HFFc6 (cell line): ENCODE results near the gene CRTC2. TPM values are rescaled to one million over a fixed set of nuclear protein-coding genes. Genes with fewer than 3 reads are reported as not detected.
"Not testable (repeated sequence)": the region's sequence is repeated elsewhere in the genome, so short reads cannot be mapped to it uniquely, and the experiment has no call there.

Experiments
- DNase-seq: peaks from one replicate; pipeline ENCODE4 v3.0.0-alpha.2; 2018
- H3K27ac Mint-ChIP-seq: 2 replicates; pipeline ENCODE4 v1.8.0; 2020; ENCODE audit warnings: mild to moderate bottlenecking, mixed read lengths
- H3K27me3 Mint-ChIP-seq: 2 replicates; pipeline ENCODE4 v1.8.0; 2021; ENCODE audit warnings: mild to moderate bottlenecking, moderate library complexity, mixed read lengths; ENCODE audit not compliant: insufficient read depth
- H3K36me3 Mint-ChIP-seq: 2 replicates; pipeline ENCODE4 v1.8.0; 2021; ENCODE audit warnings: low read depth, mixed read lengths
- H3K4me1 Mint-ChIP-seq: 2 replicates; pipeline ENCODE4 v1.8.0; 2020; ENCODE audit warnings: low read depth, mixed read lengths
- H3K4me3 Mint-ChIP-seq: 2 replicates; pipeline ENCODE4 v1.8.0; 2020; ENCODE audit warnings: mild to moderate bottlenecking, moderate library complexity, mixed read lengths
- H3K9me3 Mint-ChIP-seq: 2 replicates; pipeline ENCODE4 v1.8.0; 2020; ENCODE audit warnings: mild to moderate bottlenecking, mixed read lengths
- long read RNA-seq: library from polyadenylated mRNA; unstranded; transcript quantifications from one replicate; pipeline ENCODE4 v2.0.0, GENCODE V29; 2019
- total RNA-seq, 6 experiments: library from RNA; stranded (reverse); fragmentation: NEBNext Ultra II Directional; extraction: Animal tissue kit (Norgen Biotek cat#: 25700); gene quantifications; 2 replicates in 1 of 6; 3 replicates in 5 of 6; pipeline ENCODE4 v1.2.3, GENCODE V29; 2021
- TF ChIP-seq, protein P1 (sequence below): fragments of 200-600 bp; sonication (generic); IDR thresholded peaks from 2 replicates; pipeline ENCODE4 v1.5.0; 2021; ENCODE audit warnings: antibody characterized with exemption, mild to moderate bottlenecking

CRTC2 gene, protein sequence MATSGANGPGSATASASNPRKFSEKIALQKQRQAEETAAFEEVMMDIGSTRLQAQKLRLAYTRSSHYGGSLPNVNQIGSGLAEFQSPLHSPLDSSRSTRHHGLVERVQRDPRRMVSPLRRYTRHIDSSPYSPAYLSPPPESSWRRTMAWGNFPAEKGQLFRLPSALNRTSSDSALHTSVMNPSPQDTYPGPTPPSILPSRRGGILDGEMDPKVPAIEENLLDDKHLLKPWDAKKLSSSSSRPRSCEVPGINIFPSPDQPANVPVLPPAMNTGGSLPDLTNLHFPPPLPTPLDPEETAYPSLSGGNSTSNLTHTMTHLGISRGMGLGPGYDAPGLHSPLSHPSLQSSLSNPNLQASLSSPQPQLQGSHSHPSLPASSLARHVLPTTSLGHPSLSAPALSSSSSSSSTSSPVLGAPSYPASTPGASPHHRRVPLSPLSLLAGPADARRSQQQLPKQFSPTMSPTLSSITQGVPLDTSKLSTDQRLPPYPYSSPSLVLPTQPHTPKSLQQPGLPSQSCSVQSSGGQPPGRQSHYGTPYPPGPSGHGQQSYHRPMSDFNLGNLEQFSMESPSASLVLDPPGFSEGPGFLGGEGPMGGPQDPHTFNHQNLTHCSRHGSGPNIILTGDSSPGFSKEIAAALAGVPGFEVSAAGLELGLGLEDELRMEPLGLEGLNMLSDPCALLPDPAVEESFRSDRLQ
- 10 to 100 TPM; 22.3 to 31.3 (median 29.1) TPM for total RNA-seq
- long read RNA-seq, partial matches to known transcripts: 5 of 6 reads
- long read RNA-seq, other reads (novel, unspliced or antisense): 1 of 6 reads

DNA sequence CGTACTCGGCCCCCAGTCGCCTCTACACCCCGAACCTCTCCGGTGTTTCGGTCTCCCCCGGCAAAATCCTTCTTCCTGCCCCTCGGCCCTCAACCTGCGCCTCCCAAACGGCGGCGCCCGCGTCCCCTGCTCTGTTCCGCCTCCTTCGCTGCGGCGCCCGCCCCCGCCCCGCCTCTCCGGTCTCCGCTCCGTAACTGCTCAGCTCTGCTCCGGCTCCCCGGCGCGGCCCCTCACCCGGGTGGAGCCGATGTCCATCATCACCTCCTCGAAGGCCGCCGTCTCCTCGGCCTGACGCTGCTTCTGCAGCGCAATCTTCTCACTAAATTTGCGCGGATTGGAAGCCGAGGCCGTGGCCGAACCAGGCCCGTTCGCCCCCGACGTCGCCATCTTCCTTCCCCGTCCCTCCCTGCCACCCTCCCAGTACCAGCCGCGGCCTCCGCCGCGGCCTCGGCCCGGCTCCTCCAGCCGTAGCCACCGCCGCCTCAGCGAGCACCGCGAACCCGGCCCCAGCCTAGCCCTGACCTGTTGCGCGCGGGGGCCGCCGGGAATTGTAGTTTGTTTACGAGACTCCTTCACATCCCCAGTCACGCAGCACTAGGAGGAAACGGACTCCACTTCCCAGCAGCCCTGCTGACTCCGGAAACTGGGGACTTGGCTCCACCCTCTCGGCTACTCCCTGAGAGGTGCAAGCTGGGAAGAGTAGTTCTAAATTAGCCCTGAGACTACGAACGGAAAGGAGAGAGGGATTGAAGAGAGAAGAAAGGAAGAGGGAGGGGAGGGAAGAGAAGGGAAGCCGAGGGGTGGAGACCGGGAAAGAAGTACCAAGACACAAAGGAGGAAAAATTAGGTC lies at the start of gene CRTC2:
Gene CRTC2 (minus strand): TSS at position 502 of the 850 bp plus-strand sequence. CDS start 115 bp downstream, at position 387.
- Mint-ChIP-seq H3K9me3 (no peaks in the 10 kb centered on the region), H3K27ac (peak within 1 kb of the TSS; percentile 72), H3K27me3 (peaks cover 3% of the 10 kb centered on the region; the same call in 1 of the 2 replicates), H3K36me3 (peaks cover 5% of the 10 kb centered on the region; the same call in 1 of the 2 replicates), H3K4me3 (peak within 1 kb of the TSS; percentile 97), H3K4me1 (peaks cover 63% of the 10 kb centered on the region)
- TF ChIP-seq, protein P1, sequence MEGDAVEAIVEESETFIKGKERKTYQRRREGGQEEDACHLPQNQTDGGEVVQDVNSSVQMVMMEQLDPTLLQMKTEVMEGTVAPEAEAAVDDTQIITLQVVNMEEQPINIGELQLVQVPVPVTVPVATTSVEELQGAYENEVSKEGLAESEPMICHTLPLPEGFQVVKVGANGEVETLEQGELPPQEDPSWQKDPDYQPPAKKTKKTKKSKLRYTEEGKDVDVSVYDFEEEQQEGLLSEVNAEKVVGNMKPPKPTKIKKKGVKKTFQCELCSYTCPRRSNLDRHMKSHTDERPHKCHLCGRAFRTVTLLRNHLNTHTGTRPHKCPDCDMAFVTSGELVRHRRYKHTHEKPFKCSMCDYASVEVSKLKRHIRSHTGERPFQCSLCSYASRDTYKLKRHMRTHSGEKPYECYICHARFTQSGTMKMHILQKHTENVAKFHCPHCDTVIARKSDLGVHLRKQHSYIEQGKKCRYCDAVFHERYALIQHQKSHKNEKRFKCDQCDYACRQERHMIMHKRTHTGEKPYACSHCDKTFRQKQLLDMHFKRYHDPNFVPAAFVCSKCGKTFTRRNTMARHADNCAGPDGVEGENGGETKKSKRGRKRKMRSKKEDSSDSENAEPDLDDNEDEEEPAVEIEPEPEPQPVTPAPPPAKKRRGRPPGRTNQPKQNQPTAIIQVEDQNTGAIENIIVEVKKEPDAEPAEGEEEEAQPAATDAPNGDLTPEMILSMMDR: peak; percentile 22; the same call in 1 of the 2 replicates
- peak; percentile 98 for DNase-seq

DNA sequence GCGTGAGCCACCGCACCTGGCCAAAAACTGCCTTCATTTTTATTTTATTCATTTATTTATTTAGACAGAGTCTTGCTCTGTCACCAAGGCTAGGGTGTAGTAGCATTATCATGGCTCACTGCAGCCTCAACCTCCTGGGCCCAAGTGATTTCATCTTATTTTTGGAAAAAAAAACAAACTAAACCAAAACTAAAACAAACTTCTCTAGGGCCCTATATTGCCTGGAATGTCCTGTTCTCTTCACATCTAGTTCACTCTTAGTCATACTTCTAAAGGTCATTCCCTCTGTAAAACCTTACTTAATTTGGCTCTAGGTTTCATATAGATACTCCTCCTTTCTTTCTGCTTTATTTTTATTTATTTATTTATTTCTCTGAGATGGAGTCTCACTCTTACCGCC lies 47.7 kb upstream of the CRTC2 start:
- H3K4me1 Mint-ChIP-seq: peaks cover 10% of the 10 kb centered on the region
- H3K27me3 Mint-ChIP-seq: no peaks in the 10 kb centered on the region
- peak; percentile 63 for DNase-seq
- no peak overlapping the region for H3K4me3 Mint-ChIP-seq
- H3K36me3 Mint-ChIP-seq: no peaks in the 10 kb centered on the region
- TF ChIP-seq, protein P1: no peak
- H3K9me3 Mint-ChIP-seq: no peaks in the 10 kb centered on the region
- peak overlapping the region; percentile 61; the same call in 1 of the 2 replicates for H3K27ac Mint-ChIP-seq

DNA sequence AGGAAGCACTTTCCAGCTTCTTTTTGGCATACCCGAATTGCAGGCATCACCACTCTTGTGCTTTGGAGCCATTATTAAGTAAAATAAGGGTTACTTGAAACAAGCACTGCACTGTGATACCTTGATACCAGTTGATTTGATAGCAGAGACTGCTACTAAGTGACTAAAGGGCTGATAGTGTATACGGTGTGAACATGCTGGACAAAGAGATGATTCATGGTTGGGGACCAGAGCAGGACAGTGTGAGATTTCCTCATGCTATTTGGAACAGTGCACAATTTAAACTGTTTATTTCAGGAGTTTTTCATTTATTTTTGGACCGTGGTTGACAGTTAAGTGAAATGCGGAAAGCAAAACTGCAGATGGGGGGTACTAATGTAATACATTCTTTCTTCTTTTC lies 42.0 kb upstream of the CRTC2 start:
- H3K27ac Mint-ChIP-seq: no peak overlapping the region
- H3K4me1 Mint-ChIP-seq: peaks cover 19% of the 10 kb centered on the region
- H3K36me3 Mint-ChIP-seq: peaks cover 5% of the 10 kb centered on the region; the same call in 1 of the 2 replicates
- TF ChIP-seq, protein P1: no peak
- no peaks in the 10 kb centered on the region; the same call in 1 of the 2 replicates for H3K27me3 Mint-ChIP-seq
- DNase-seq: no peak
- H3K9me3 Mint-ChIP-seq: no peaks in the 10 kb centered on the region
- H3K4me3 Mint-ChIP-seq: no peak overlapping the region

DNA sequence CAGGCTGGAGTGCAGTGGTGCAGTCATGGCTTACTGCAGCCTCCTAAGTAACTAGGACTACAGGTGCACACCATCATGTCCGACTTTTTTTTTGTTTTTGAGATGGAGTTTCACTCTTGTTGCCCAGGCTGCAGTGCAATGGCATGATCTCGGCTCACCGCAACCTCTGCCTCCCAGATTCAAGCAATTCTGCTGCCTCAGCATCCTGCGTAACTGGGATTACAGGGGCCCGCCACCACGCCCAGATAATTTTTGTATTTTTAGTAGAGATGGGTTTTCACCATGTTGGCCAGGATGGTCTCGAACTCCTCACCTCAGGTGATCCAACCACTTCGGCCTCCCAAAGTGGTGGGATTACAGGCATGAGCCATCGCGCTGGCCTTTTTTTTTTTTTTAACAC lies 38.5 kb upstream of the CRTC2 start:
- not testable (repeated sequence) for DNase-seq, H3K9me3 Mint-ChIP-seq, H3K27ac Mint-ChIP-seq, H3K27me3 Mint-ChIP-seq, H3K4me3 Mint-ChIP-seq
- Mint-ChIP-seq H3K4me1 (peaks cover 27% of the 10 kb centered on the region), H3K36me3 (peaks cover 23% of the 10 kb centered on the region)

DNA sequence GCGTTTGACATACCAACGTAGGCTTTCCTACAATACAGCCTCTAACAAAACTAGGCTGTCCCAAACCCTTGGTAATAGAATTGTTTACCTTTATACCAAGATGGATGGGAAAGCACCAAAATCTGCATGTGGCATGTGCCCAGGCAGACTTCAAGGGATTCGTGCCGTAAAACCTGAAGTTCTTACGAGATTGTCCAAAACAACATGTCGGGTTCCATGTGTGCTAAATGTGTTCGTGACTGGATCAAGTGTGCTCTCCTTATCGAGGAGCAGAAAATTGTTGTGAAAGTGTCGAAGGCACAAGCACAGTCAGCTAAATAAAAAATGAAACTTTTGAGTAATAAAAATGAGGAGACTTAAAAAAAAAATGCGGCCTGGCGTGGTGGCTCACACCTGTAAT lies 37.2 kb upstream of the CRTC2 start:
- Mint-ChIP-seq H3K27me3 (peaks cover 15% of the 10 kb centered on the region), H3K9me3 (peaks cover 2% of the 10 kb centered on the region), H3K36me3 (peaks cover 35% of the 10 kb centered on the region), H3K27ac (no peak overlapping the region), H3K4me1 (peaks cover 24% of the 10 kb centered on the region), H3K4me3 (no peak overlapping the region)
- no peak for DNase-seq
- TF ChIP-seq, protein P1: no peak
